IPS-18c (cell line): ENCODE measurements around the gene TAT.
"Not testable (repeated sequence)": the region's sequence is repeated elsewhere in the genome, so short reads cannot be mapped to it uniquely, and the experiment has no call there.

Experiments used
- H3K4me3 ChIP-seq: 2 replicates; pipeline ENCODE4 v1.7.0; 2013; ENCODE audit warnings: low read depth, mild to moderate bottlenecking, low read length, moderate library complexity; ENCODE audit not compliant: insufficient read depth
- H3K9me3 ChIP-seq: one replicate; pipeline ENCODE4 v1.6.1; 2013; ENCODE audit warnings: mild to moderate bottlenecking, low read length, moderate library complexity; ENCODE audit not compliant: control insufficient read depth, insufficient read depth

TAT gene

DNA sequence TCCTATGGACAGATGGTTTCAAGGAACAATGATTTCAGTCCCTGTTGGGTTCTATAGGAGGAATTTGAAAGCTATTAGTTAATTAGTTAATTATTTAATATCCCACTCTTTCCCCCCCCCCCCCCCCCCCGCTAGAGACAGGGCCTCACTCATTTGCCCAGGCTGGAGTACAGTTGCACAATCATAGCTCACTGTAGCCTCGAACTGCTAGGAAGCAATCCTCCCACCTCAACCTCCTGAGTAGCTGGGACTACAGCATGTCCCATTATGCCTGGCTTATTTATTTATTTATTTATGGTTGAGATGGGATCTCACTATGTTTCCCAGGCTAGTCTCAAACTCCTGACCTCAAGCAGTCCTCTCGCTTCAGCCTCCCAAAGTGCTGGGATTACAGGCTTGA, 15.0 kb upstream of the TAT start:
- Histone ChIP-seq H3K4me3 (no peak overlapping the region), H3K9me3 (peaks cover 4% of the 10 kb centered on the region)

DNA sequence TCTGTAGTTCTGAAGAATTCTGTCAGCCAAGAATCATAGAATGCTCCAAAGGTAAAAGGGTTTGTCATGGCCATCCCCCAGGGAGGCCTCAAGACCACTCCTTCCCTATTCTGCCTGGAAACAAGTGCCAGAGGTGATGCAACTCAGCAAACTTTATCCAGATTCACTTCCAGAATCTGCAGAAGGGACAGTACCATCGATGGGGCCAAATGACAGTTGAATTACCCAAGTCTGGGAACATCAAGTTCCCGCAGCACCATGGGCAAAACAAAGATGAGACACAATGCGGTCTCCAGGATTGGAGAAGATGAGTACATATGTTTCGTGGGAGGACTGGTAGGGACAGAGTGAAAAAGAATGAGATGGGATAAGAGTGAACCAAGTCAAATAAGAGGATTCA, 13.7 kb upstream of the TAT start:
- H3K9me3 ChIP-seq = peaks cover 4% of the 10 kb centered on the region
- no peak overlapping the region for H3K4me3 ChIP-seq

DNA sequence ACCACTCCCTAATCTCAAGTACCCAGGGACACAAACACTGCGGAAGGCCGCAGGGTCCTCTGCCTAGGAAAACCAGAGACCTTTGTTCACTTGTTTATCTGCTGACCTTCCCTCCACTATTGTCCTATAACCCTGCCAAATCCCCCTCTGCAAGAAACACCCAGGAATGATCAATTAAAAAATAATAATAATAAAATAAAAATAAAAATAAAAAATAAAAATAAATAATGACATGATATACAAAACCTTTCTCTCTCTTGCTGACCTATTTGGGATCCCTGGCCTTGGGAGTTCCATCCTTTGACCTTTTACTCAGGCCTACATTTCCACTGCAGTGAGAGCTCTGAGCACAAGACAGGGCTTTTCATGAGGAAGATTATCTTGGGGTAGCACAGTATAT, 13.2 kb upstream of the TAT start:
- not testable (repeated sequence) for H3K9me3 ChIP-seq, H3K4me3 ChIP-seq

DNA sequence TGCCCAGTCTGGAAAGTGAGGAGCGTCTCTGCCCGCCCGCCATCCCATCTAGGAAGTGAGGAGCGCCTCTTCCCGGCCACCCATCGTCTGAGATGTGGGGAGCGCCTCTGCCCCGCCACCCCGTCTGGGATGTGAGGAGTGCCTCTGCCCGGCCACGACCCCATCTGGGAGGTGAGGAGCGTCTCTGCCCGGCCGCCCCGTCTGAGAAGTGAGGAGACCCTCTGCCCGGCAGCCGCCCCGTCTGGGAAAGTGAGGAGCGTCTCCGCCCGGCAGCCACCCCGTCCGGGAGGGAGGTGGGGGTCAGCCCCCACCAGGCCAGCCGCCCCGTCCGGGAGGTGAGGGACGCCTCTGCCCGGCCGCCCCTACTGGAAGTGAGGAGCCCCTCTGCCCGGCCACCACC, 12.4 kb upstream of the TAT start:
- H3K9me3 ChIP-seq, H3K4me3 ChIP-seq: not testable (repeated sequence)

DNA sequence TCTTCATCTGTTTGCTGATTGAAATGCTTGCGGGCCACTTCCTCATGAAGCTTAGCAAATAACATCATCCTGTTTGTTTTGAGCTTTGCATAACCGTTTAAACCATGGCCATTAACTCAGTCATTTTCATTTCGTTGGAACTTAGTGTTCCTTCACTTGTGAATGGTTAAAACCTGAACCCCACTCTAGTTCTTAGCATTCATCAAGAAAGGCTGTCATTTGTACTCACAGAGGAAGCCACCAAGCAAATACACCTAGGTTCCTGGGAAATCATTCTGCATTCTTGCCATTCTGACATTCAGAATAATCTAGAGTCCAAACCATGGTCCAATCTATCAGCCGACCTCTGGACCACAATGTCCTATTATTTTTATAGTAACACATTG, 8.4 kb upstream of the TAT start:
- Histone ChIP-seq H3K4me3 (no peak overlapping the region), H3K9me3 (peaks cover 4% of the 10 kb centered on the region)

DNA sequence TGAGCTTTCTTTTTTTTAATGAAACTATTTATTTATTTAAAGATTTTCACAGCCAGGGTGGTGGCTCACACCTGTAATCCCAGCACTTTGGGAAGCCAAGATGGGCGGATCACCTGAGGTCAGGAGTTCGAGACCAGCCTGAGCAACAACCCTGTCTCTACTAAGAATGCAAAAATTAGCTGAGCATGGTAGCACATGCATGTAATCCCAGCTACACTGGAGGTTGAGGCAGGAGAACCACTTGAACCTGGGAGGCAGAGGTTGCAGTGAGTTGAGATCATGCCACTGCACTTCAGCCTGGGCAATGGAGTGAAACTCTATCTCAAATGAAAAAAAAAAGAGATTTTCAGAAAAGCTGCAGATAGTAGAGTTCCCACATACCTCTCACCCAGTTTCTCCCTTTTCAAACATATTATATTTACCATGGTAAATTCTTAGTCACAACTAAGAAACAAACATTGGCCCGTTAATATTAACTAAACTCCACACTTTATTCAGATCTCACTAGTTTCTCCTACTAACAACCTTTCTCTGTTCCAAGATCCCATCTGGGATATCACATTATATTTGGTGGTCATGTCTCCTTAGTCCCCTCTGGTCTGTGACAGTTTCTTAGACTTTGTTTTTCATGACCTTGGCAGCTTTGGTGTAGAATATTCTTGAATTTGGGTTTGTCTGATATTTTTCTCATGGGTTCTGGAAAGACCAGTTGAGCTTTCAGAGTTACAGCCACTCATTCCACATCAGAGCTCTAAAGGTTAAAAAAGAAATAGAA, 7.8 kb upstream of the TAT start:
- H3K9me3 ChIP-seq = peaks cover 4% of the 10 kb centered on the region
- H3K4me3 ChIP-seq = no peak overlapping the region

DNA sequence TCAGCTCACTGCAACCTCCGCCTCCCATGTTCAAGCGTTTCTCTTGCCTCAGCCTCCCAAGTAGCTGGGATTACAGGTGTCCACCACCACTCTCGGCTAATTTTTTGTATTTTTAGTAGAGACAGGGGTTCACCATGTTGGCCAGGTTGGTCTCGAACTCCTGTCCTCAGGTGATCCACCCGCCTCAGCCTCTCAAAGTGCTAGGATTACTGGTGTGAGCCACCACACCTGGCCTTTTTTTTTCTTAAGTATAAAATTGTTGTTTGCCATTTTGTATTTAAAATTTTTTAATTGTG, 5.6 kb upstream of the TAT start:
- not testable (repeated sequence) for H3K9me3 ChIP-seq, H3K4me3 ChIP-seq

DNA sequence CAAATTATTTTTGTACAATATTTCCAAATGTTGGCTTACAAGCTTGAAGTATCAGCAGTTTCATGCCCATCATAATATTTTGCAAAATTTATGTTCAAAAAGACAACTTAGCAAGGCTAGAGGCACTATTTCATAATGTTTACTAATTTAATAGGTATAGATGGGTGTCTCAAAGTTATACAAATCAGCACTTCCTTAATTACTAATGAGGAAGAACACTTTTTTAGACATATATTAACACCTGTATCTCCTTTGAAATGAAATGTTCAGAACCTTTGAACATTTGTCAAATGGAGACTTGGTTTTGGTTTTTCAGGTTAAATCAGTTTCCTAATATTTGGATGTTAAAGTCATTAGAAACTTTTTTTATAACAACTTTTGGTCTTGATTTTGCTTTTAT, 2.2 kb downstream of the TAT start:
- H3K9me3 ChIP-seq = no peaks in the 10 kb centered on the region

DNA sequence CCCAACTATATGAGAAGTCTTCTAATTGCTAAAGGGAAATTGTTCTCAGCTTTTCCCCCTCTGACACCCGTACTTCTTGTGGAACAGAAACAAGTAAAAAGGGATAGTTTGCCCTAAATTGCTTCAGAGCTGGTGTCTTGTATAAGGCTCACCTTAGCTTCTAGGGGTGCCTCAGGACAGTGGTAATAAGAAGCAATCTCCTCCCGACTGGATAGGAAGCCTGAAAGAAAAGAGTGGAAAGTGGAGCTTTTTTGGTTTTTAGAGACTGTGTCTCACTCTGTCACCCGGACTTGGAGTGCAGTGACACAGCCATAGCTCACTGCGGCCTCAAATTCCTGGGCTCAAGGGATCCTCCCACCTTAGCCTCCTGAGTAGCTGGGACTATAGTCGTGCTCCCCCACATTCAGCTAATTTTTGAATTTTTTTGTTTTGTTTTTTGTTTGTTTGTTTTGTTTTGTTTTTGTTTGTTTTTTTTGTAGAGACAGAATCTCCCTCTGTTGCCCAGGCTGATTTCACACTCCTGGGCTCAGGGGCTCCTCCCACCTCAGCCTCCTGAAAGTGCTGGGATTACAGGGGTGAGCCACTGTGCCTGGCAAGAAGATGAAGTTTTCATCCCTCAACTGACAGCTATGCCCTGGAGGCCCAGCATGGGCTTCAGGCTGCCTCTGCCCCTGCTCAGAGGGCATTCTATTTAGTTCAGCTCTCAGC, 3.4 kb downstream of the TAT start:
- H3K4me3 ChIP-seq = no peak overlapping the region
- no peaks in the 10 kb centered on the region for H3K9me3 ChIP-seq

More for the DNA sequence above, 2.2 kb downstream of the TAT start:
- no peak overlapping the region for H3K4me3 ChIP-seq

DNA sequence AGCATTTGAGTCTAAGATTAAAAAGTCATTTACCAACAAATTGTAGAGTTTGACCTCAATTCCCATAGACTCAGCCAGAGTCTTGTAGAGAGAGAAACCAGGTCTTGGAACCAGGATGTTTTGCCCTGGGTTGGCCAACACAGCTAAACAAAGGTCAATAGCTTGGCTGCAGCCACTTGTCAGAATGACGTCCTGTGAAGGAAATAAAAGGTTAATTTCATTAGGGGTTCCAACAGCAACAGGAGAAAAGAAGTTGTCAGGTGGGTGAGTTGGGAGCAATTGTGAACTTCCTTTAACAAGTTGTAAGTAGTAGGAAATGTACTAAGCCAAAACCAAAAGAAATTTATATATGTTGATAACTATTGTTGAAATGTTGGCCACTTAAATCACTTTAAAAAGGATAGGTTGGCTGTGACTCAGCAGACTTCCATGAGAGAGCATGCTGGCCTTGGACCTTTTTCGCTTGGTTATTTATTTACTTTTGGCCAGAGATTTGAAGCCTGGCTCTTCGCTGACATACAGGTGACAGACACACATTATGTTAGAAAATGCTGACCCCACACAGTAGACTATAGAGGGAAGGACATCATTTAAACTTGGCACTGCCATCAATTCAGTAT, 4.3 kb downstream of the TAT start:
- H3K4me3 ChIP-seq = no peak overlapping the region

DNA sequence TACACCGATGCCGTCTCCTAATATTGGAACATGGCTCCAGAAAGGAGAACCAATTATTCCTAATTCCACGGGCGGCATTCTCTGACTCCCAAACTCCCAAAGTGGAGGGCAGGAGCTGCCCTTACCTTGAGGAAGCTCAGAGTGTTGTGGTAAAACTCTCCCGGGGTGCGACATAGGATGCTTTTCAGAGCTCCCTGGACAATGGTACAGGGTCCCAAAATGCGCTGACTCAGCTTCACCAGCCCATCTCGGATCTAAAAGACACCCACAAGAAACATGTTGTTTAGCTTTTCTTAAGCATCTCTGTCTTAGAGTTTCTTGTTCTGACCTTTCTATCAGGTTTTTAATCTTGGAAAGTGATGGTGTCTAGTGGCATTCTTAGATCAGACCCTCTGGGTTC, 6.7 kb downstream of the TAT start:
- Histone ChIP-seq H3K9me3 (no peaks in the 10 kb centered on the region), H3K4me3 (no peak overlapping the region)

More for the DNA sequence above, 4.3 kb downstream of the TAT start:
- no peaks in the 10 kb centered on the region for H3K9me3 ChIP-seq

DNA sequence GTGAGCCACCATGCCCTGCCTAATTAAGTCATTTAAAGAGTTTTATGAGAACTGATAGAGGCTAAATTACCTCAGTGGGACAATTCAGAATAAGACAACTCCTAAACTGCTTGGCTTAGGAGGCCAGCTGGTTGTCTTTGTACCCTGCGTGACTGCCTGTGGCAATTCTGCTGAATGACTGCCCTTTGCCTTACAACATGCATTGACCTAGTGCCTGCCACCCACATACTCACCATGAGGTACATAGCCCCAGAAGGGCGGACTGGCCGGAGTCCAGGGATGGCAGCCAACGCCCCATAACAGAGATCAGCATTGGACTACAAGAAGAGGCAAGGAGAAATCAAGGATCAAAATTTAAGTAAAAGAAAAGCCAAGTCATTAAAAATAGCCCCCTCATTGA, 7.3 kb downstream of the TAT start:
- H3K4me3 ChIP-seq = no peak overlapping the region
- no peaks in the 10 kb centered on the region for H3K9me3 ChIP-seq

DNA sequence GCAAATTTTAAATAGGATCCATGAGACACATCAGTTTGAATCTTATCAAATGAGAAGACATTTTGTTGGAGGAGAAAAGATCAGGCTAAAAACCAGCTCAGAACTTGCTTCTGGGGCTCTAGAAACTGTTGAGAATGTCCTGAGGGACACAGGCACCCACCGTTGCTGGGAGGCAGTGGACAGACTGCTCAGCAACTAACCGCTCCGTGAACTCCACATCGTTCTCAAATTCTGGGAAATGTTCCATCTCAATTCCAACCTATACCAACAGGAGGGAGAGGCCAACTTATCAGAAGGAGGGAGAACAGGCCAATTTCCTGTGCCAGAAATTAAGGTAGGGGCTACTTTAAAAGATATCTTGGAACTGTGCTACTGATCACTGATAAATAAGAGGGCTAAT, 8.3 kb downstream of the TAT start:
- H3K4me3 ChIP-seq = no peak overlapping the region
- H3K9me3 ChIP-seq = no peaks in the 10 kb centered on the region

DNA sequence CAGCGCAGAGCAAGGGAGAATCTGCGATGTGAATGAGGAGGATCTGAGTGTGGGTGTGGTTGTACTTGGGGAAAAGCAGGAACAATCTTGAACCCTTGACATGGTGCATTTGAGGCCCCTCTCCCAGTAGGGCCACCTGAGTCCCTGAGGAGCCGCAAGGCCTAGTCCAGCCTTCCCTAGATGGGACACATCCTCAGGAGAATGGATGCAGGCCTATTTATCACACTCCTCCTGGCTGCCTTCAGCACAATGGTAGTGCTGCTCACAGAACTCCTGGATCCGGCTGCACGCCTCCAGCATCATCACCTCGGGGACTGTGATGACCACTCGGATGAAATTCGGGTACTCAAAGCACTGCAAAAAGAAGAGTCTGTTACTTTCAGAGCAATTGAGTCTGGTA, 9.0 kb downstream of the TAT start:
- no peak overlapping the region for H3K4me3 ChIP-seq
- H3K9me3 ChIP-seq = no peaks in the 10 kb centered on the region

DNA sequence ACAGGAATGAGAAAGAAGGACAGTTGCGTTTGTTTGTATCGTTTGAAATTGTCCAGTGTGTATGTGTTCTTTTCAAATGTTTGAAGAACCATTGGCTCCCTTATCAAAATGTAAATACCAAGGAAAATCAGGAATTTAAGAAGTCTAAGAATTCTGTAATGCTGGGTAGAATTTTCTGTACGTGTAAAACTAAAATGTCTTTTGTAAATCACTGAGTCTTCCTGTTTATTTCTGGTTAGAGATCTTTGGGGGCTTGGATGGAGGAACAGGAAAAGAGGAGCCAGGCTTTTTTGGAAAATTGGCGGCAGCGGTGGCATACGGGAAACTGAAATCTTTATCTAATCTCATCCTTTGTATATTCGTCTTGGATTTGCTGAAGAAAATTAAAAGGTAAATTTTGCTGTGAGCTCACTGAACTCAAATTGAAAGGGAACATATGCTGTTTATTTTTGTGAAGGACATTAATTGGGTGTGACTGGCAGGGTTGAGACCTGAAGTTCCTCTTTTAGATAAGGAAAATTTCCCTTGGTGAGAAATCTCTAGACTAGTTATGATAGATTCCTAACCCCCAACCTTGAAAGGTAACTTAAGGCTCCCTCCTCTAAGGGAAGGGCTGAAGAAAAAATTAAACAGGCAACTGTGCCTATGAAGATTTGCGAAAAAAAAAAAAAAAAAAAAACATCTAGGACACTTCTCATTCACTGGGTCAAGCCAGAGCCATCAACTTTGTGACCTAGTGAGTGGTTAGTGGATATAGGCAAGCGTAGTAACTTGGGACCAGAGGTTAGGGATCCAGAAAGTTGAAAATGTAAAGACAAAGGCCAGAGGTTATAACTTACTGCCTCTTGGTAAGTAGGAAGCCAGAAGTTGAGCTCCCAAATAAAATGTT, 10.8 kb downstream of the TAT start:
- Histone ChIP-seq H3K4me3 (no peak overlapping the region), H3K9me3 (no peaks in the 10 kb centered on the region)

DNA sequence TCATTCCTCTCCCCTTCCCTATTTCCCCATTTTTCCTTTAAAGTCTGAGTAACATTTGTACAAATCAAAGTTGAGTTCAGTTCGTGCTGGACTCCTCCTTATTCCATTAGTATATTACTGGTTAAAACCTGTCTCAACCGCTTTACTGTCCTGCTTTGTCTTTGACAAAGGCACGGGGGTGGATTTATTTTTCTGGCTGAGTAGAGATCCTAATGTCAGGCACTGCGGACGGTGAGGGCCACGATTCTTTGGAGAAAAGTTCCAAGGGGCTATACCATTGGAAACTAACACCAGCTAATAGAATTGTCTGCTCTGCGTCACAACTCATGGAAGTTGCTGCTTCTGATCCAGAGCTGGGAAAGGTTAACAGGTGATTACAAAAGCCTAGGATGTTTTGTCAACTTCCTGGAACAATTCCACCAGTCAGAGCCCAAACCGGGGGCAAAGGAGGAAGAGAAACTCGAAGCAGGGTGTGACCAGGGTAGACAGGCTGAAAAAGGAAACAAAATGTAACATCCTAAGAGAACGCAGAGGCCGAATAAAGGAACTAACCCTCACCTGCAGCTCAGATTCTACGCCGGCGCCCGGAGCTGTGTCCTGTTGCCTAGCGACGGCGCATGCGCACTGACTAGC, 12.4 kb downstream of the TAT start:
- Histone ChIP-seq H3K9me3 (no peaks in the 10 kb centered on the region), H3K4me3 (peak overlapping the region; percentile 55)

DNA sequence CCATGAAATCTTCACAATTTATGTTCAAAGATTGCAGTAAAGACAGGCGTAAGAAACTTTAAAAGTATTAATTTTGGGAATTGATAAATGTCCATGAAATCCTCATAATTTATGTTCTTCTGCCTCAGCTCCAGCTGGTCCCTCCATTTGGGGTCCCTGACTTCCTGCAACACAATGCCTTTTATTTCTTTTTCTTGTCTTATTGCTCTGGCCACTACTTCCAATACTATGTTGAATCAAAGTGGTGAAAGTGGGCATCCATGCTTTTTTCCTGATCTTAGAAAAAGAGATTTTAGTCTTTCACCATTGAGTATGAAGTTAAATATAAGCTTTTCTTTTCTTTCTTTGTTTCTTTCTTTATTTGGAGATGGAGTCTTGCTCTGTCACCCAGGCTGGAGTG, 14.3 kb downstream of the TAT start:
- H3K4me3 ChIP-seq = no peak overlapping the region
- no peaks in the 10 kb centered on the region for H3K9me3 ChIP-seq
